ENCODE data around the gene MRPS34.
"Not testable (repeated sequence)": the region's sequence is repeated elsewhere in the genome, so short reads cannot be mapped to it uniquely, and the experiment has no call there.

The MRPS34 gene

GRCh38 chr16:1757714-1758461 is 15.0 kb downstream of the MRPS34 start:
- DNase-seq (ENCODE audit: low read depth in 2 of 2, low spot score in 1 of 2): no peak

GRCh38 chr16:1754204-1754603 is 18.7 kb downstream of the MRPS34 start:
- DNase-seq (ENCODE audit: low read depth in 2 of 2, low spot score in 1 of 2): no peak

GRCh38 chr16:1752853-1753252 is 20.1 kb downstream of the MRPS34 start:
- DNase-seq (ENCODE audit: low read depth in 2 of 2, low spot score in 1 of 2): no peak

GRCh38 chr16:1751946-1752345 is 21.0 kb downstream of the MRPS34 start:
- DNase-seq (ENCODE audit: low read depth in 2 of 2, low spot score in 1 of 2): no peak

GRCh38 chr16:1749152-1750117 is 23.5 kb downstream of the MRPS34 start:
- no peak for DNase-seq (ENCODE audit: low read depth in 2 of 2, low spot score in 1 of 2)

- no peak for DNase-seq (ENCODE audit: low read depth in 2 of 2, low spot score in 1 of 2)
Measured at GRCh38 chr16:1747934-1748333, 25.0 kb downstream of the MRPS34 start.

- DNase-seq (ENCODE audit: low read depth in 2 of 2, low spot score in 1 of 2): no peak
Measured at GRCh38 chr16:1746693-1747195, 26.2 kb downstream of the MRPS34 start.

GRCh38 chr16:1745900-1746692 is 26.8 kb downstream of the MRPS34 start:
- no peak for DNase-seq (ENCODE audit: low read depth in 2 of 2, low spot score in 1 of 2)

GRCh38 chr16:1745181-1745899 is 27.6 kb downstream of the MRPS34 start:
- no peak for DNase-seq (ENCODE audit: low read depth in 2 of 2, low spot score in 1 of 2)

- DNase-seq (ENCODE audit: low read depth in 2 of 2, low spot score in 1 of 2): no peak
Measured at GRCh38 chr16:1744338-1744840, 28.5 kb downstream of the MRPS34 start.

- DNase-seq (ENCODE audit: low read depth in 2 of 2, low spot score in 1 of 2): no peak
Measured at GRCh38 chr16:1743376-1744337, 29.3 kb downstream of the MRPS34 start.

- no peak for DNase-seq (ENCODE audit: low read depth in 2 of 2, low spot score in 1 of 2)
Measured at GRCh38 chr16:1741553-1742165, 31.3 kb downstream of the MRPS34 start.

GRCh38 chr16:1740781-1741490 is 32.0 kb downstream of the MRPS34 start:
- no peak for DNase-seq (ENCODE audit: low read depth in 2 of 2, low spot score in 1 of 2)

- no peak for DNase-seq (ENCODE audit: low read depth in 2 of 2, low spot score in 1 of 2)
Measured at GRCh38 chr16:1740234-1740633, 32.7 kb downstream of the MRPS34 start.

- DNase-seq (ENCODE audit: low read depth in 2 of 2, low spot score in 1 of 2): no peak
Measured at GRCh38 chr16:1734816-1735215, 38.1 kb downstream of the MRPS34 start.

GRCh38 chr16:1734123-1734522 is 38.8 kb downstream of the MRPS34 start:
- DNase-seq (ENCODE audit: low read depth in 2 of 2, low spot score in 1 of 2): no peak

- DNase-seq (ENCODE audit: low read depth in 2 of 2, low spot score in 1 of 2): not testable (repeated sequence)
Measured at GRCh38 chr16:1732551-1732987, 40.4 kb downstream of the MRPS34 start.

- DNase-seq (ENCODE audit: low read depth in 2 of 2, low spot score in 1 of 2): no peak
Measured at GRCh38 chr16:1732071-1732470, 40.9 kb downstream of the MRPS34 start.

Data from stimulated activated CD8-positive, alpha-beta memory T cell treated with anti-CD3 and anti-CD28 coated beads, Interleukin-4, amount 100 ng/mL, for 4 hours (primary cell).